Measurements from ENCODE around the gene APPL2.

The APPL2 gene

DNA sequence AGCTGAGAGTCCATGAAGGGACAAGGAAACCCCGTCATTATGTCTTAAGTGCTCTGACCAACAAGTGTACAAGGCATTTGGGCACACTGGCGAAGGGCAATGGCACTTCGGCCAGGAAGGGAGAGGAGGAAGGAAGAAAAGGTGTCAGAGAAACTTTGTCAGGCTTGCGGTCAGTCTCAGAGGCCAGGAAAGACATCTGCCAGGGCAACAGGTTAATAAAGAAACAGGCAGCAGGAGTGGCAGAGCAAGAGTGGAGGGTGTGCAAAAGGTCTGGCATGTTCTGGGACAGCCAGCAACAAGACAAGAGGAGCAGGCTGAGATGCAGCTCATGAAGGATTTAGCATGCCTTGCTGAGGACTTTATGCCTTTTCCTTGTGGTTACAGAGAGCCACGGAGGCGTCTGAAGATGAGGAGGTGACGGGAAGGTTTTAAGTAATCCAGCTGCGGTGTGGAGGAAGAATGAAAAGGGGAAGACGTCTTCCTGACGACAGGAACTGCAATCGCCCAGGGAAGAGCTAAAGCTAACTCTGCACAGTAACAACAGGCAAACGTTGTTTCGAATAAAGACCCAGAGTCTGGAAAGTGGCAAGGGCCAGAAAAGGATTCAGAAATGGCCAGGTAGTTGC lies 13.1 kb downstream of the APPL2 start:
- no peak for DNase-seq (ENCODE audit: low spot score)

- DNase-seq (ENCODE audit: low spot score): no peak
These were observed 13.7 kb downstream of the APPL2 start for GRCh38 chr12:105222284-105222655.

- no peak for DNase-seq (ENCODE audit: low spot score)
These were observed 14.2 kb downstream of the APPL2 start for GRCh38 chr12:105221583-105222283.

GRCh38 chr12:105220929-105221290 lies 15.1 kb downstream of the APPL2 start:
- no peak for DNase-seq (ENCODE audit: low spot score)

GRCh38 chr12:105220150-105220928 lies 15.6 kb downstream of the APPL2 start:
- DNase-seq (ENCODE audit: low spot score): no peak

DNA sequence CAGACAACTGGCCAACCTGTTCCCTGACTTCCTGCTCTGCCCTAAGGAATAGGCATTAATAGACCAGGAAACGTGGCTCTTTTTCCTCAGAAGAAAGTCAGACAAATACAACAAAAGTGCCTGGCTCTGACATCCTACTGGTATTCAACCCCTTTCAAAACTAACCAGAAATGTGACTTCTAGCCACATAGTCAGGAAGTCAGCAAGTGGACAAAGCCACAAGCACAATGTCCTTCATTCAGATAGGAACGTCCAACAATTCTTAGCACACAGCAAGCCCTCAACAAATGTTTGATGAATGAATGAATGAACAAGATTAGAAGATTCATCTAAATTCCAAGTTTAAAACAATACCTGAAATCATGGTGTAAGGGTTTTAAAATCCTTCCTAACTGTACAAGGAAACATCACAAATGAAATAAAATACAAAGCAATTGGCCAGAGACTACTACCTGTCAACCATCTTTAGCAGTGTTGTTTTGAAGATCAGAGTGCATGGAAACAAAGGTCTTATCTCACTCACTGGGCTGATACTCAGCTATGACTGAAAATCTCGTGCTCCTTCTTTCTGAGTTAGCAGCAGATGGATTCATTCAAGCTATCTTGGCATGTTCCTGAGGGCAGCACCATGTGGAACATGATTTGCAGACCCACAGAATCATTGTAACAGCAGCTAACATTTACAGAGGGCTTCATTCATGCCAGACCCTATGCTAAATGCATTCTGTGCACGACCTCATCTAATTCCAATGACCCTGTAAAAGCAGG lies 16.5 kb downstream of the APPL2 start:
- no peak for DNase-seq (ENCODE audit: low spot score)

DNA sequence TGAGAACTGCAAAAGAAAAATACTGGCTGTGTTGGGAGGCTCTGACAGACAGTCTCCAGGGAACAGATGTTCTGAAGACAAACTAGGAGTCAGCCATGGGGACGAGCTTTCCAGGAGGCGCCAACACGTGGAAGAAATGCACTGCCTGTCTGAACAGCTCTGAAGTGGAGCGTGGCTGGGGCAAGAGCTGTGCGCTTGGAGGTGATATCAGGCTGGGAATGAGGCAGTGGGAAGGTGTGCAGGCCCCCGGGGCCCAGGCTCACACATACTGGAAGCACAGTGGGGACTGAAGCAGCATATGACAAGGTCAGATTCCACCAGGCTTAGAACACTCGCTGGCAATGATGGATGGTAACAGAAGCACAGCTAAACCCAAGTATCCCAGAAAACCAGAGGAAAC lies 17.5 kb downstream of the APPL2 start:
- no peak for DNase-seq (ENCODE audit: low spot score)

DNA sequence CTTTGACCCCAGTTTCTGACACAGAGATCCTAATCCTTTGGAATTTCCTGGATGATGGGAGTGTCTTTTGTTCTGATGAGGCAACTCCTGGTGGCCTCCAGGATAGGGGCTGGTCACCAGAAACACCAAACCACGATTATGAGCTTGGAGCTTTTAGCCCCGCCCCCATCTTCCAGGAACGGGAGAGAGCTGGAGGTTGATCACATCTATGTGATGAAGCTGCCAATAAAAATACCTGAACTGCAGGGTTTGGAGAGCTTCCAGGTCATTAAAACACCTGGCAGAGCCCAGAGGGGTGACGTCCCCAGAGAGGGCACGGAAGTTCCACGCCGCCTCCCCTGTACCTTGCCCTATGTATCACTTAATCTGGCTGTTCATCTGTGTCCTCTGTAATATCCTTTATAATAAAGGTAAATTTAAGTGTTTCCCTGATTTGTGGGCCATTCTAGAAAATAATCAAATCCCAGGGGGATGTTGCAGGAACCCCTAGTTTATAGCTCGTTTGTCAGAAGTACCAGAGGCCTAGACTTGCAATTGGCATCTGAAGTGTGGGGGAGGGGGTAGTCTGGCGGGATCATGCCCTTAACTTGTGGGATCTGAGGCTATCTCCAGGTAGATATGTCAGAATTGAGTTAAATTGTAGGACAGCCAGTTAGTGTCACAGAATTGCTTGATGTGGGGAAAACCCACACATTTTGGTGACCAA lies 21.2 kb downstream of the APPL2 start:
- DNase-seq (ENCODE audit: low spot score): no peak

GRCh38 chr12:105214148-105214547 lies 21.8 kb downstream of the APPL2 start:
- no peak for DNase-seq (ENCODE audit: low spot score)

DNA sequence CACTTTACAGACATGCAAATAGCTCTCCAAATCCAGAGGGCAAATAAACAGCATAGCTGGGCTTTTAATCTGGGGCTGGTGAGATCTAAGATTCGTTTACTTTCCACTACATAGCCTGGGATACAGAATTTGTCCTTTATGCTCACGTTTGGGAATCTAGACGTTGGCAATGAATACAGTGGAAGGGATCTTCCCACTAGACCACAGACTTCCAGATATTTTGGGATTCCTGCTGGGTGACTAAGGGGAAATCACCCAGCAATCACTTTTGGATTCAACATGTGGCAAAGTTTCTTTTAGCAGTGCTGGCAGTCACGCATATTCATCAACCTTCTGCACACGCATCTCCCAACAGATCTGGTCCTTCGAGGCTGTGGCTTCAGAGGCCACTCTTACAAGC lies 23.5 kb downstream of the APPL2 start:
- DNase-seq (ENCODE audit: low spot score): peak; percentile 26

DNA sequence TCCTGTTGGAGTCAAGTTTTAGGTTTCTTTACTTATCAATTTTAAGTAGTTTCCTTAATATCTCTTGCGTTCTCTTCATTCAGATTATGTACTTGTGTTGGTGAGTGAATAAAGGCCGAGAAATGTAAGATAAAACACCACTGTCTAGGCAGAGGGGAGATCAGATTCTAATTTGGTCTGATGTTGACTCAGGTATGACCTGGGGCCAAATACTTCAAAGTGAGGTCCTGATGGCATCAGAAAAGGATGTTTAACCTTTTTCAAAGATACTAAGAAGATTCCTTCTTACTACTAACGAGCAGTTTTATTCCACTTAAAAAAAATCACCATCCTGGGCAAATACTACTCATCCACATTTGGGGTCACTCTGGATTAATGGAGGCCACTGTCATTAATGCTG lies 26.9 kb downstream of the APPL2 start:
- no peak for DNase-seq (ENCODE audit: low spot score)

GRCh38 chr12:105206686-105207374 lies 29.1 kb downstream of the APPL2 start:
- no peak for DNase-seq (ENCODE audit: low spot score)

- DNase-seq (ENCODE audit: low spot score): no peak
These were observed 30.5 kb downstream of the APPL2 start for GRCh38 chr12:105205322-105206048.

- DNase-seq (ENCODE audit: low spot score): no peak
These were observed 31.1 kb downstream of the APPL2 start for GRCh38 chr12:105204916-105205315.

DNA sequence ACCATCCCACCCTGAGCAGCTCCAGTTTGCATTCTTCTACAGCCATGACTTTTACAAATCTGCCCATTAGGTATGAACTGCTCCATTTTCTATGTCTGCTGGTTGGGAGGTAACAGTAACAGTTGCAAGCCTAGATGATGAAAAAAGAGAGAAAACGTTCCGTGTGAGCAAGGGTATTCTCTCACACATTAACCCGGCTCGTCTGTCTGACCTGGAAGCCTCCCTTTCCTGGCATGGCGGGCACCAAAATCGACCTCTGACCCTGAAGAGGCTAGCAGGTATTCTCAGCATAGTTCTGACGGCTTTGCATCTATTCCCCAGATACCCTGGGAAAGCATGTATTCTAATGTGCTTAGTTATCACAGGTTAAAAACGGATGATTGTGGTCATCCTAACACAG lies 31.8 kb downstream of the APPL2 start:
- no peak for DNase-seq (ENCODE audit: low spot score)

DNA sequence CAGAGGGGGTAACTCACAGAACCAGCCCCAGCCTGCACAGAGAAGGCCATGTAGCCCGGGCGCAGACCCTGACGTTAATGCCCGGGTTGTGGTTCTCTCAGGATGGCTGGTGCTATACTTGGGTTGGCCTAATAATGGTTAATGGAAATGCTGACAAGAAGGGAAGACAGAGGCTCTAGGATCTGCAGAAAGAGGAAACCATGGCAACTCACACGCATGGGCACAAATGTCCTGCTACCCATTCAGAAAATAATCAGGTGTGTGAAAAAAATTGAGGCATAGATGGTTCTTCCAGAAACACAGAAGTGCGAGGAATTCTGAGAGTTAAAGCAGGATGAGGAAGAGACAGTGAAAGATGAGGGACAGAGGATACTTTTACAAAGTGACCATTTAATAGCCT lies 33.8 kb downstream of the APPL2 start:
- DNase-seq (ENCODE audit: low spot score): no peak

GRCh38 chr12:105201299-105201698 lies 34.7 kb downstream of the APPL2 start:
- DNase-seq (ENCODE audit: low spot score): no peak

DNA sequence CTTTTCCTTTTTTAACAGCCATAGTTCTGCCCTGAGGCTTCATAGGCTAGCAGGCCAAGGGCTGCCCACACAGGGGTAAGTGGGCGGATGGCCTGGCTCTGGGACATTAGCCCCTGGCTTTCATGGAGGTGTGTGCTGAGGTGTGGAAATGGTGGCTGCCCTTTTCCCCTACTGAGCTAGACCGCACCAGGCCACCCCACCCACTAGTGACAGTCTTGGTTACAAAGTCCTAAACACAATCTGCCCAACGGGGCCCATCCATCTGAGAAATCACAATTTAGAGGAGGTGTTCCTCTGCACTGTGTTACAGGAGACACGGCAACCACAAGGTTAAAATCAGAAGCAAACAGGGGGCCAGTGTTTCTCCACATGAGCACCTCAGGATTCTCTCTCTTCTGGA lies 35.6 kb downstream of the APPL2 start:
- no peak for DNase-seq (ENCODE audit: low spot score)

- no peak for DNase-seq (ENCODE audit: low spot score)
These were observed 37.0 kb downstream of the APPL2 start for GRCh38 chr12:105198961-105199360.

GRCh38 chr12:105196090-105196489 lies 39.9 kb downstream of the APPL2 start:
- DNase-seq (ENCODE audit: low spot score): no peak

DNA sequence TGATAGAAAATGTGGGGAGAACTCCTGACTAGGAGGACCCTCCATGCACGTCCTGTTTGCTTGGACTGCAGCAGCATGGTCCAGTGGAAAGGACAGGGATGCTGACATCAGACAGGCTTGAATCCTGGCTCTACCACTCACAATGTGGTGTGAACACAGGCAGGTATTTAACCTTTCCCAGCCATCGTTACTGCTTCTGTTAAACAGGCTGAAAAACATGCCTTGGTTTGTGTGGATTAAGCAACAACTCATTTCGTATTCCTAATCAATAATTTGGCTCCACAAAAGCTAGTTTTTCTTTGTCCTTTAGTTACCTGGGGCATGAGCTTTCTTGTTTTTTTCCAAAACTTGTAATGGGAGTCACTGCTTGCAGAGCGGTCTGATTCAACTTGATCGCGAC lies 41.0 kb downstream of the APPL2 start:
- DNase-seq (ENCODE audit: low spot score): no peak

Measured in AG08396 (cell line).